ENCODE results near the gene TCERG1L.

Gene TCERG1L

DNA sequence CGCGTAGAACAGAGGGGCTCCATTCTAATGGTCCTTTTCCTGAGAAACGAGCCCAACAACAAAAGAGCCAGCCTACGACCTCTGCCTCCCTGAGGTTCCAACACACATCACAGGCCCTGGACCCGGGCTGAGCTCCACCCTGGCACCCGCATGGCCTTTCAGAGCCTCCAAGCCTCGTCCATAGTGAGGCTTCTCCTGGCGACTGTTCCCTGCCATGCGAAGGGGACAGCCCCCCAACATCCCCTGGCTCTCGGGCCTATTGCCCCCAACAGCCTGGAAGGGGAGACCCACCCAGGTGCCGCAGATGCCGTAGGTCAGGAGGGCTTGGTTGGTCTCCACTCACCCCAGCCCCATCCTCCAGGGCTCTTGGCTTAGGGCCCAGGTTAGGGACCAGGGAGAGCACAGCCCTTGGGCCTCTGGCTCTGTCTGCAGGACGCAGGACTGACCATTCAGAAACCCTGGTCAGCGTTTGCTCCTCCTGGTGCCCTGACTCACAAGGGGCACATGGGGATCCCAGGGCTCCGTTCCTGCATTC lies 91.5 kb downstream of the TCERG1L start:
- H3F3A ChIP-seq (ENCODE audit: insufficient read depth): no peaks in the 10 kb centered on the region
- no peak overlapping the region for H3K27ac ChIP-seq (ENCODE audit: low read depth, low read length)
- H2AFZ ChIP-seq (ENCODE audit: low read depth, low read length, severe bottlenecking): no peak overlapping the region
- TF ChIP-seq, protein P1, sequence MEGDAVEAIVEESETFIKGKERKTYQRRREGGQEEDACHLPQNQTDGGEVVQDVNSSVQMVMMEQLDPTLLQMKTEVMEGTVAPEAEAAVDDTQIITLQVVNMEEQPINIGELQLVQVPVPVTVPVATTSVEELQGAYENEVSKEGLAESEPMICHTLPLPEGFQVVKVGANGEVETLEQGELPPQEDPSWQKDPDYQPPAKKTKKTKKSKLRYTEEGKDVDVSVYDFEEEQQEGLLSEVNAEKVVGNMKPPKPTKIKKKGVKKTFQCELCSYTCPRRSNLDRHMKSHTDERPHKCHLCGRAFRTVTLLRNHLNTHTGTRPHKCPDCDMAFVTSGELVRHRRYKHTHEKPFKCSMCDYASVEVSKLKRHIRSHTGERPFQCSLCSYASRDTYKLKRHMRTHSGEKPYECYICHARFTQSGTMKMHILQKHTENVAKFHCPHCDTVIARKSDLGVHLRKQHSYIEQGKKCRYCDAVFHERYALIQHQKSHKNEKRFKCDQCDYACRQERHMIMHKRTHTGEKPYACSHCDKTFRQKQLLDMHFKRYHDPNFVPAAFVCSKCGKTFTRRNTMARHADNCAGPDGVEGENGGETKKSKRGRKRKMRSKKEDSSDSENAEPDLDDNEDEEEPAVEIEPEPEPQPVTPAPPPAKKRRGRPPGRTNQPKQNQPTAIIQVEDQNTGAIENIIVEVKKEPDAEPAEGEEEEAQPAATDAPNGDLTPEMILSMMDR (IDR thresholded peaks at IDR 0.05; ENCODE audit: insufficient read depth, low read length, poor library complexity, severe bottlenecking): no peak
- TF ChIP-seq EZH2phosphoT487 (conservative IDR thresholded peaks at IDR 0.05; ENCODE audit: low read length): no peak
- no peaks in the 10 kb centered on the region for H3K9me3 ChIP-seq (ENCODE audit: insufficient read depth, low read length)
- no peaks in the 10 kb centered on the region for H3K79me2 ChIP-seq (ENCODE audit: insufficient read depth, low read length)
- H3K9ac ChIP-seq (ENCODE audit: low read length): no peak overlapping the region
- H3K27me3 ChIP-seq (ENCODE audit: low read length): no peaks in the 10 kb centered on the region
- no peak overlapping the region for H3K4me3 ChIP-seq (ENCODE audit: insufficient read depth, low read length, poor library complexity, severe bottlenecking)
- H4K20me1 ChIP-seq (ENCODE audit: low read depth, low read length): no peaks in the 10 kb centered on the region
- no peak overlapping the region for H3K4me2 ChIP-seq (ENCODE audit: low read depth, low read length, poor library complexity, severe bottlenecking)
- H3K9me2 ChIP-seq (replicated peaks; ENCODE audit: insufficient read depth, low read length): no peaks in the 10 kb centered on the region
- H3K36me3 ChIP-seq (ENCODE audit: low read length): no peaks in the 10 kb centered on the region

DNA sequence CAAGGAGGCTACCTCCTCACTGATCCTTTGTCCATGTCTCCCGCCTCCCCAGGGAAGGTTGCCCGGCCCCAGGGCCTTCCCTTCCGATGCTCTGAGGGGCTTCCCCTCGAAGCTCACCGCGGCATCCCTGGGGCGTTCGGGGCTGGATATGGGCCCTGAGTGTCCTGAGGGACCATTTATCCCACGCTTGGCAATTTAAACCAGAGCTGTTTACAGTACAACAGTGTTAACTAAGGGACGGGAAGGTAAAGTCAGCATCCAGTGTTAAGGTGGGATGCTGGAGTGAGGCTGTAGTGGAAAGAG lies 92.0 kb downstream of the TCERG1L start:
- H3K9ac ChIP-seq (ENCODE audit: low read length): no peak overlapping the region

DNA sequence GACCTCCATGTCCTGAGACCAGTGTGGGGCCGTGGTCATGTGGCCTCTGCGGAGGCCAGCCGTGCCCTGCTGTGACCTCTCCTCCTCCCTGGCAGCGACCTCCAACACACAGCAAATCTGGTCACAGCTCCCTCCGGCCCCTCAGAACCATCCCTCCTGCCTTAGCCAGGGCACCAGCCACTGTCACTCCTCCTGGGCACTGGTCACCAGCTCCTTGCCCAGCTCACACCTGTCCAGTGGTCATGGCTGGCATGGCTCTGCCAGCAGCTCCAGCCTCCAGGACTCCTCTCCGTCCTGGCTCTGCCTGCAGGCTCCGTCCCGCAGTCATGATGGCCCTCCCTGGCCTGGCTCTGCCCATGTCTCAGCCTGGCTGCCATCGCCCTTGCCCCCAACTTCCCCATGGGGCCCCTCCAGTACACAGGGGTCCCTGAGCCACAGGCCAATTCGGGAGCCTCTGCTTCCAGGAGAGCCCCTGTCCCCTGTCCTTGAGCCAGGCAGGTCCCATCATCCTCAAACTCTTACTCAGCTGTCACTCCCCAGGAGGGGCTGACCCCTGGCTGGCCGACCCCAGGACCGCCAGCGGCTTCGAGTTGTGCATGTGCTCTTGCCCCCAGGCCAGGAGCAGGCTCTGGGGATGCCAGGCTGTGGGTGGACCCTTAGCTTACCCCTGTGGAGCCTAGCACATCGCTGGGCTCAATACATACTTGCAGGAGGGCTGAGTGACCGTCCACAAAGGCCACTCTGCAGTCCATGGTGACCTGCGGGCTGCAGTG lies 92.5 kb downstream of the TCERG1L start:
- H3K4me3 ChIP-seq (ENCODE audit: insufficient read depth, low read length, poor library complexity, severe bottlenecking): no peak overlapping the region
- H4K20me1 ChIP-seq (ENCODE audit: low read depth, low read length): no peaks in the 10 kb centered on the region
- no peaks in the 10 kb centered on the region for H3K9me2 ChIP-seq (replicated peaks; ENCODE audit: insufficient read depth, low read length)
- no peak overlapping the region for H3K9ac ChIP-seq (ENCODE audit: low read length)
- H3K79me2 ChIP-seq (ENCODE audit: insufficient read depth, low read length): no peaks in the 10 kb centered on the region
- no peak overlapping the region for H3K4me2 ChIP-seq (ENCODE audit: low read depth, low read length, poor library complexity, severe bottlenecking)
- H3K27me3 ChIP-seq (ENCODE audit: low read length): no peaks in the 10 kb centered on the region
- no peaks in the 10 kb centered on the region for H3K36me3 ChIP-seq (ENCODE audit: low read length)
- no peak overlapping the region for H3K27ac ChIP-seq (ENCODE audit: low read depth, low read length)
- H2AFZ ChIP-seq (ENCODE audit: low read depth, low read length, severe bottlenecking): no peak overlapping the region
- no peaks in the 10 kb centered on the region for H3F3A ChIP-seq (ENCODE audit: insufficient read depth)
- no peak for TF ChIP-seq EZH2phosphoT487 (conservative IDR thresholded peaks at IDR 0.05; ENCODE audit: low read length)
- TF ChIP-seq, protein P1 (IDR thresholded peaks at IDR 0.05; ENCODE audit: insufficient read depth, low read length, poor library complexity, severe bottlenecking): no peak
- no peaks in the 10 kb centered on the region for H3K9me3 ChIP-seq (ENCODE audit: insufficient read depth, low read length)

More for the DNA sequence above, 92.0 kb downstream of the TCERG1L start:
- no peaks in the 10 kb centered on the region for H3K36me3 ChIP-seq (ENCODE audit: low read length)
- TF ChIP-seq, protein P1 (IDR thresholded peaks at IDR 0.05; ENCODE audit: insufficient read depth, low read length, poor library complexity, severe bottlenecking): no peak
- no peak for TF ChIP-seq EZH2phosphoT487 (conservative IDR thresholded peaks at IDR 0.05; ENCODE audit: low read length)
- H3K9me2 ChIP-seq (replicated peaks; ENCODE audit: insufficient read depth, low read length): no peaks in the 10 kb centered on the region
- no peaks in the 10 kb centered on the region for H3K79me2 ChIP-seq (ENCODE audit: insufficient read depth, low read length)
- H3K4me2 ChIP-seq (ENCODE audit: low read depth, low read length, poor library complexity, severe bottlenecking): no peak overlapping the region
- H3K9me3 ChIP-seq (ENCODE audit: insufficient read depth, low read length): no peaks in the 10 kb centered on the region
- H3K27ac ChIP-seq (ENCODE audit: low read depth, low read length): no peak overlapping the region
- H3F3A ChIP-seq (ENCODE audit: insufficient read depth): no peaks in the 10 kb centered on the region
- no peaks in the 10 kb centered on the region for H4K20me1 ChIP-seq (ENCODE audit: low read depth, low read length)
- no peak overlapping the region for H2AFZ ChIP-seq (ENCODE audit: low read depth, low read length, severe bottlenecking)
- no peaks in the 10 kb centered on the region for H3K27me3 ChIP-seq (ENCODE audit: low read length)
- no peak overlapping the region for H3K4me3 ChIP-seq (ENCODE audit: insufficient read depth, low read length, poor library complexity, severe bottlenecking)

All from SU-DHL-6 (cell line).